C4-2B (cell line): Measurements from ENCODE around the gene SPG21.

Experiments used
- CTCF ChIP-seq: fragments of 450-650 bp; conservative IDR thresholded peaks from 2 replicates; pipeline ENCODE4 v1.5.1; 2017; ENCODE audit warnings: mild to moderate bottlenecking
- ZFX ChIP-seq: fragments of 450-650 bp; IDR thresholded peaks from 2 replicates; pipeline ENCODE4 v1.6.1; 2017

GRCh38 chr15:65020419-65020818, 30.7 kb upstream of the SPG21 start:
- TF ChIP-seq CTCF (no peak), ZFX (no peak)
